Measurements from ENCODE around the gene BLNK.

BLNK gene

DNA sequence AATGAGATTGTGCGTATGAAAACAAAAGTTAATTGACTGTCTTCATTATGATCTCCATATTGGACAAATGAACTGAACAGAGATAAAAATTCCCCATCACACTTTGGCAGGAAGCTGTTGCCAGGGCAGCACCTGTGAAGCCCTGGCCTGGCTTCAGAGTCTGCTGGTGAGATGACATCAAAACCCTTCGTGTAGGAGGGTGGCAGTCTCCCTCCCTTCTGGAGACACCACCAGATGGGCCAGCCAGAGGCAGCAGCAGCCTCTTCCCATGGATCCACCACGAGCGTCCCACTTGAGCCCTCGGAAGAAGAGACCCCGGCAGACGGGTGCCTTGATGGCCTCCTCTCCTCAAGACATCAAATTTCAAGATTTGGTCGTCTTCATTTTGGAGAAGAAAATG, 32.9 kb upstream of the BLNK start, which contains the start of gene DNTT:
DNTT (plus strand) TSS at position 205 of the 400 bp plus-strand sequence; CDS start at position 269, 64 bp downstream.
- TF ChIP-seq SIN3A (IDR thresholded peaks at IDR 0.05; ENCODE audit: borderline replicate concordance, insufficient read depth, low read length) (no peak), POLR2AphosphoS5 (IDR thresholded peaks at IDR 0.05; ENCODE audit: low read depth, low read length) (no peak), FOXP2 (optimal IDR thresholded peaks at IDR 0.05; ENCODE audit: borderline replicate concordance, extremely low read depth, extremely low read length, insufficient read depth) (no peak)

DNA sequence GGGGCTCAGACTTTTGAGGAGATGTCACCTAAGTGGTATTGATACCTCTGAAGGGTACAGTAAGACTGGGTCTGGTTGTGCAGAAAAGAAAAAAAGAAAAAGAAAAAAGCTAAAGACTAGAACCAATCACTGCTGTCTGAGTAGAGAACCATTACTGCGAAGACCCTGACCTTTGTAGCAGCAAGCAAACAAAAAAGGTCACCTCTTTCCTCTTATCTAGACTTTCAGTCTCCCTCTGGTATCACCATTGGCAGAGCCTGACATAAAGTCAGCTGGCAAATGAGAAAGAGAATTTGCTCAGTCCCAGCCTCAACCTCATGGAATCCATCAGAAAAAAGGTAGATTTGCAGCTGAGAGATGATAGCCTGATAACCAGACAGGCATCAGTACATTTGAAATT, 30.2 kb upstream of the BLNK start:
- TF ChIP-seq POLR2AphosphoS5 (IDR thresholded peaks at IDR 0.05; ENCODE audit: low read depth, low read length) (no peak), TAF1 (IDR thresholded peaks at IDR 0.05; ENCODE audit: borderline replicate concordance, insufficient read depth, low read length) (no peak), FOXP2 (optimal IDR thresholded peaks at IDR 0.05; ENCODE audit: borderline replicate concordance, extremely low read depth, extremely low read length, insufficient read depth) (no peak), SIN3A (IDR thresholded peaks at IDR 0.05; ENCODE audit: borderline replicate concordance, insufficient read depth, low read length) (no peak)
- TF ChIP-seq, protein P1, sequence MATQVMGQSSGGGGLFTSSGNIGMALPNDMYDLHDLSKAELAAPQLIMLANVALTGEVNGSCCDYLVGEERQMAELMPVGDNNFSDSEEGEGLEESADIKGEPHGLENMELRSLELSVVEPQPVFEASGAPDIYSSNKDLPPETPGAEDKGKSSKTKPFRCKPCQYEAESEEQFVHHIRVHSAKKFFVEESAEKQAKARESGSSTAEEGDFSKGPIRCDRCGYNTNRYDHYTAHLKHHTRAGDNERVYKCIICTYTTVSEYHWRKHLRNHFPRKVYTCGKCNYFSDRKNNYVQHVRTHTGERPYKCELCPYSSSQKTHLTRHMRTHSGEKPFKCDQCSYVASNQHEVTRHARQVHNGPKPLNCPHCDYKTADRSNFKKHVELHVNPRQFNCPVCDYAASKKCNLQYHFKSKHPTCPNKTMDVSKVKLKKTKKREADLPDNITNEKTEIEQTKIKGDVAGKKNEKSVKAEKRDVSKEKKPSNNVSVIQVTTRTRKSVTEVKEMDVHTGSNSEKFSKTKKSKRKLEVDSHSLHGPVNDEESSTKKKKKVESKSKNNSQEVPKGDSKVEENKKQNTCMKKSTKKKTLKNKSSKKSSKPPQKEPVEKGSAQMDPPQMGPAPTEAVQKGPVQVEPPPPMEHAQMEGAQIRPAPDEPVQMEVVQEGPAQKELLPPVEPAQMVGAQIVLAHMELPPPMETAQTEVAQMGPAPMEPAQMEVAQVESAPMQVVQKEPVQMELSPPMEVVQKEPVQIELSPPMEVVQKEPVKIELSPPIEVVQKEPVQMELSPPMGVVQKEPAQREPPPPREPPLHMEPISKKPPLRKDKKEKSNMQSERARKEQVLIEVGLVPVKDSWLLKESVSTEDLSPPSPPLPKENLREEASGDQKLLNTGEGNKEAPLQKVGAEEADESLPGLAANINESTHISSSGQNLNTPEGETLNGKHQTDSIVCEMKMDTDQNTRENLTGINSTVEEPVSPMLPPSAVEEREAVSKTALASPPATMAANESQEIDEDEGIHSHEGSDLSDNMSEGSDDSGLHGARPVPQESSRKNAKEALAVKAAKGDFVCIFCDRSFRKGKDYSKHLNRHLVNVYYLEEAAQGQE (IDR thresholded peaks at IDR 0.05; ENCODE audit: insufficient read depth in 1 of 2, low read depth in 2 of 2, low read length in 2 of 2), result no peak

GRCh38 chr10:96299383-96299782, 28.0 kb upstream of the BLNK start:
- TF ChIP-seq FOXP2 (optimal IDR thresholded peaks at IDR 0.05; ENCODE audit: borderline replicate concordance, extremely low read depth, extremely low read length, insufficient read depth) (no peak), TAF1 (IDR thresholded peaks at IDR 0.05; ENCODE audit: borderline replicate concordance, insufficient read depth, low read length) (no peak), POLR2AphosphoS5 (IDR thresholded peaks at IDR 0.05; ENCODE audit: low read depth, low read length) (no peak), SIN3A (IDR thresholded peaks at IDR 0.05; ENCODE audit: borderline replicate concordance, insufficient read depth, low read length) (no peak)
- TF ChIP-seq, protein P1 (IDR thresholded peaks at IDR 0.05; ENCODE audit: insufficient read depth in 1 of 2, low read depth in 2 of 2, low read length in 2 of 2), result no peak

DNA sequence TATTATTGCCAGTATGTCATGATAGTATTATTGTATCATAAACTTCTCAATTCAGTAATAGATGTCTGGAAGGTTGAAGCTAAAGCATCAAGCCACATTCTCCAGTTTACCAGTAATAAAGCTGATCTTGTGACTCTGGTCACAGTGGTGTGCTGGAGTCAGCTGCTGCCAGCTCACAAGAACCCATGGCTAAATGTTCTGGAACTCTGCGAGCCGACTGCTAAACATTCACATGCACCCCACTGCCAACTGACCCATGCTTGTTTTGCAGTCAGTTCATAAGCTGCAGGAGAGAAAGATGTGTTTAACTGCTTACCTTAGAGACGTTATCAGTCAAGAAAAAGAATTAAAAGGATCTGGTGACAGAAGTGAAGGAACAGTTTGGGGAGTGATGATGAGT, 27.0 kb upstream of the BLNK start:
- TF ChIP-seq POLR2AphosphoS5 (IDR thresholded peaks at IDR 0.05; ENCODE audit: low read depth, low read length) (no peak), SIN3A (IDR thresholded peaks at IDR 0.05; ENCODE audit: borderline replicate concordance, insufficient read depth, low read length) (no peak), TAF1 (IDR thresholded peaks at IDR 0.05; ENCODE audit: borderline replicate concordance, insufficient read depth, low read length) (no peak), FOXP2 (optimal IDR thresholded peaks at IDR 0.05; ENCODE audit: borderline replicate concordance, extremely low read depth, extremely low read length, insufficient read depth) (no peak)
- TF ChIP-seq, protein P1 (IDR thresholded peaks at IDR 0.05; ENCODE audit: insufficient read depth in 1 of 2, low read depth in 2 of 2, low read length in 2 of 2), result no peak

- no peak for TF ChIP-seq POLR2AphosphoS5 (IDR thresholded peaks at IDR 0.05; ENCODE audit: low read depth, low read length)
- TF ChIP-seq, protein P1 (IDR thresholded peaks at IDR 0.05; ENCODE audit: insufficient read depth in 1 of 2, low read depth in 2 of 2, low read length in 2 of 2), result no peak
- TF ChIP-seq TAF1 (IDR thresholded peaks at IDR 0.05; ENCODE audit: borderline replicate concordance, insufficient read depth, low read length), result no peak
- TF ChIP-seq SIN3A (IDR thresholded peaks at IDR 0.05; ENCODE audit: borderline replicate concordance, insufficient read depth, low read length), result no peak
- no peak for TF ChIP-seq FOXP2 (optimal IDR thresholded peaks at IDR 0.05; ENCODE audit: borderline replicate concordance, extremely low read depth, extremely low read length, insufficient read depth)
Measured at GRCh38 chr10:96297486-96297885, 26.1 kb upstream of the BLNK start.
